GM23338 (cell line): ENCODE data around the gene CGB2. TPM values are rescaled to one million over a fixed set of nuclear protein-coding genes. Genes with fewer than 3 reads are reported as not detected.
"Not testable (repeated sequence)": the region's sequence is repeated elsewhere in the genome, so short reads cannot be mapped to it uniquely, and the experiment has no call there.

Experiments
- ATAC-seq: fragments of 200-7000 bp; cut with Tn5 transposase; 3 replicates; pipeline ENCODE4 v1.9.1; 2020
- DNase-seq: peaks from one replicate; pipeline ENCODE4 v3.0.0-alpha.2; 2015; ENCODE audit warnings: low spot score
- H2AFZ ChIP-seq: fragments of 200-600 bp; sonication (generic); 2 replicates; pipeline ENCODE4 v1.8.0; 2016; ENCODE audit warnings: antibody characterized with exemption, mild to moderate bottlenecking, moderate library complexity
- H3F3A ChIP-seq: fragments of 200-600 bp; sonication (generic); replicated peaks from 2 replicates; pipeline ENCODE4 v1.8.0; 2017; ENCODE audit warnings: antibody characterized with exemption, mixed run types, low read depth
- H3K27ac ChIP-seq: fragments of 200-600 bp; sonication (generic); 2 replicates; pipeline ENCODE4 v1.6.1; 2016; ENCODE audit warnings: low read depth
- H3K27me3 ChIP-seq: fragments of 200-600 bp; sonication (generic); 2 replicates; pipeline ENCODE4 v1.8.0; 2016; ENCODE audit warnings: mild to moderate bottlenecking, mixed run types, moderate library complexity; ENCODE audit not compliant: insufficient read depth
- H3K36me3 ChIP-seq: fragments of 200-600 bp; sonication (generic); 2 replicates; pipeline ENCODE4 v1.8.0; 2016; ENCODE audit warnings: mild to moderate bottlenecking; ENCODE audit not compliant: insufficient read depth
- H3K4me1 ChIP-seq: fragments of 200-600 bp; sonication (generic); 2 replicates; pipeline ENCODE4 v1.8.0; 2016; ENCODE audit warnings: mild to moderate bottlenecking, moderate library complexity; ENCODE audit not compliant: insufficient read depth
- H3K4me2 ChIP-seq: fragments of 200-600 bp; sonication (generic); 2 replicates; pipeline ENCODE4 v1.7.1; 2017; ENCODE audit warnings: mixed run types
- H3K4me3 ChIP-seq: fragments of 200-600 bp; sonication (generic); 2 replicates; pipeline ENCODE4 v1.6.1; 2016; ENCODE audit warnings: mixed run types
- H3K79me2 ChIP-seq: fragments of 200-600 bp; sonication (generic); replicated peaks from 2 replicates; pipeline ENCODE4 v1.8.0; 2017; ENCODE audit warnings: mild to moderate bottlenecking; ENCODE audit not compliant: insufficient read depth
- H3K9me2 ChIP-seq: fragments of 200-600 bp; sonication (generic); 2 replicates; pipeline ENCODE4 v1.8.0; 2017; ENCODE audit not compliant: insufficient read depth
- H4K20me1 ChIP-seq: fragments of 200-600 bp; sonication (generic); replicated peaks from 2 replicates; pipeline ENCODE4 v1.8.0; 2017; ENCODE audit warnings: mild to moderate bottlenecking; ENCODE audit not compliant: insufficient read depth
- H3K27ac Mint-ChIP-seq: 2 replicates; pipeline ENCODE4 v1.8.0; 2020; ENCODE audit warnings: inconsistent platforms, mild to moderate bottlenecking, moderate library complexity, mixed read lengths
- H3K27me3 Mint-ChIP-seq: 3 replicates; pipeline ENCODE4 v1.8.0; 2022; ENCODE audit warnings: low read depth, mild to moderate bottlenecking, moderate library complexity, mixed read lengths, inconsistent platforms; ENCODE audit not compliant: insufficient read depth, poor library complexity
- H3K36me3 Mint-ChIP-seq: 3 replicates; pipeline ENCODE4 v1.8.0; 2021; ENCODE audit warnings: low read depth, mild to moderate bottlenecking, inconsistent platforms, moderate library complexity, mixed read lengths
- H3K4me1 Mint-ChIP-seq: 3 replicates; pipeline ENCODE4 v1.8.0; 2020; ENCODE audit warnings: mild to moderate bottlenecking, inconsistent platforms, mixed read lengths
- H3K4me3 Mint-ChIP-seq: 3 replicates; pipeline ENCODE4 v1.8.0; 2021; ENCODE audit warnings: moderate library complexity, mild to moderate bottlenecking, inconsistent platforms, mixed read lengths
- H3K9me3 Mint-ChIP-seq: 3 replicates; pipeline ENCODE4 v1.8.0; 2020; ENCODE audit warnings: moderate library complexity, mild to moderate bottlenecking, inconsistent platforms, mixed read lengths
- CREB1 ChIP-seq: fragments of 250-450 bp; sonication (Bioruptor Pico); IDR thresholded peaks from 2 replicates; pipeline ENCODE4 v1.5.0; 2020; ENCODE audit warnings: low read depth, mild to moderate bottlenecking, moderate library complexity
- CTCF ChIP-seq, 2 experiments: fragments of 200-600 bp in 1 of 2; sonication (generic) in 1 of 2; conservative IDR thresholded peaks; 2 replicates each; pipeline versions ENCODE4 v1.5.1 to v1.6.1; 2016 to 2017; ENCODE audit warnings: antibody characterized with exemption in 2 of 2, low read depth in 2 of 2, mild to moderate bottlenecking in 2 of 2, moderate library complexity in 1 of 2
- polyA plus RNA-seq: library from polyadenylated mRNA; unstranded; fragments of >200 nt; fragmentation: Nextera tagmentation; extraction: Ambion mirVana; gene quantifications from 2 replicates; pipeline ENCODE4 v1.2.1, GENCODE V29; 2016
- total RNA-seq: library from RNA; depleted of rRNA; stranded (reverse); fragments of >200 nt; shearing (Covaris generic); gene quantifications from 2 replicates; pipeline ENCODE4 v1.2.3, GENCODE V29; 2014

CGB2 gene
- total and polyA plus RNA-seq, 2 experiments from 2014 or later = 0.57 TPM; not detected in 1

- H3K9me3 Mint-ChIP-seq, H3K27ac Mint-ChIP-seq, H3K4me1 Mint-ChIP-seq, H3K27me3 ChIP-seq, H3K4me1 ChIP-seq, H3K4me3 Mint-ChIP-seq, ATAC-seq, H3K36me3 Mint-ChIP-seq, H2AFZ ChIP-seq, H3K79me2 ChIP-seq, H3K36me3 ChIP-seq, H3F3A ChIP-seq, H4K20me1 ChIP-seq, DNase-seq, H3K4me3 ChIP-seq, H3K4me2 ChIP-seq, H3K27ac ChIP-seq, H3K9me2 ChIP-seq: not testable (repeated sequence)
- peaks cover 13% of the 10 kb centered on the region for H3K27me3 Mint-ChIP-seq
Measured at GRCh38 chr19:49030323-49030722, 1.4 kb upstream of the CGB2 start.

- H3K36me3 Mint-ChIP-seq, H3K27ac ChIP-seq, H3K27me3 ChIP-seq, H3K4me3 Mint-ChIP-seq, H3K9me3 Mint-ChIP-seq, H3K9me2 ChIP-seq, H3K4me1 Mint-ChIP-seq, H2AFZ ChIP-seq, H3K4me2 ChIP-seq, H3F3A ChIP-seq, H3K36me3 ChIP-seq, H4K20me1 ChIP-seq, H3K4me3 ChIP-seq, H3K79me2 ChIP-seq, H3K4me1 ChIP-seq, H3K27ac Mint-ChIP-seq: not testable (repeated sequence)
- peaks cover 11% of the 10 kb centered on the region for H3K27me3 Mint-ChIP-seq
- peak; percentile 81 for ATAC-seq
- peak; percentile 63 to 70 for TF ChIP-seq CTCF (conservative IDR thresholded peaks at IDR 0.05; ENCODE audit: low read depth in 2 of 2)
- peak; percentile 87 for TF ChIP-seq CREB1
- DNase-seq = peak; percentile 86
Measured at GRCh38 chr19:49036815-49037214, 5.1 kb downstream of the CGB2 start, which contains the start of gene CGB1. TSS of gene CGB1 (minus strand) at chr19:49036895. CDS start at chr19:49036711, 184 bp downstream.

DNA sequence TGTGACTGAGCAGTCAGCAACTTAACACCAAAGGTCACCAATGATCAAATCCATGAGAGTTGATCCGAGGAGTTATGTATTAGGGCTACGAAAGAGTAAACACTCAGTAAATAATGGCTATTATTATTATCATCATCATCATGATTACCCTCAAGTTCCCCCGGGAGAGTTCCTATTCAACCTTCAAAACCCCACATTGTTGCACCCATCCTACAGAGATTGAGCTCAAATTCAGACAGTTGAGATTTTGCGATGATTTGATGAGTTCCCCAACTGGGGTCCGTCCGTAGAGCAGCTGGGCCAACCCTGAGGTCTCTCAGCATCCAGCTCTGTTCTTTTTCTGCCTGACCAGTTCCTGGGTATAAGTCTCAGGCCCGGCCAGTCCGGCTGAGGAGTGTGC lies 6.4 kb downstream of the CGB2 start:
- H3K4me1 Mint-ChIP-seq, H3K27ac Mint-ChIP-seq, H3F3A ChIP-seq, H3K79me2 ChIP-seq, H3K4me1 ChIP-seq, H3K4me3 ChIP-seq, H3K36me3 ChIP-seq, H3K9me2 ChIP-seq, H3K4me2 ChIP-seq, H3K36me3 Mint-ChIP-seq, H3K27me3 ChIP-seq, H3K27ac ChIP-seq, H3K27me3 Mint-ChIP-seq, H3K9me3 Mint-ChIP-seq, H2AFZ ChIP-seq, H3K4me3 Mint-ChIP-seq, H4K20me1 ChIP-seq, DNase-seq, ATAC-seq: not testable (repeated sequence)

DNA sequence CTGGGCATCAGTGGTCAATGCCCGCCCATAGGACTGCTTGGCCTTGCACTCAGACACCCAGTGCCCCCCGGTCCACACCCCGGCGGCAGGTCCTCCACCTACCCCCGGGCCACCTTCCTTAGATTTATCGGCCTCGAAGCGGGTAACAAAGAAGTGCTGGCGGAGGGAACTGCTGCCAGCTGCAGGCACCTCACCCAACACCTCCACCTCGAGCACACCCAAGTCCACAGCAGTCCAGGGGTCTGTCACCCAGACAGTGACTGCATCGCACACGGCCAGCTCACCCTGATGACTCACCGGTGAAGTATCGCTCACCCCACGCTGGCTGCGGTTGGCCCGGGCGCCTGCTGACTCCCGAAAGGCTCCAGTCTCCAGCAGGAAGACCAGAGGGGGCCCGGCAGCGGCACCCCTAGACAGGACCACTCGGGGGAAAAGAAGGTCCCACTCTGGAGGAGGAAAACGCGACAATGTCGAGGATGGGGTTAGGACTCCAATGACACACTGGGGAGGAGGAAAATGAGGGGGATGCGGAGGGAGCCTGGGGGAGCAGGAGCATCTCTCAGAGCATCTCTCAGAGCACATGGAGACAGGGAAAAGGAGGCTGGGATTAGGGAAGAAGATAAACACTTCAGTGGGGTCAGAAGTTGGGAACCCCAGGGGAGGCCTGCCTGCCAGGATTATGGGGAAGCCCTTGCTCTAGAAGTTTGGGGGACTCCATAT lies 7.0 kb downstream of the CGB2 start:
- not testable (repeated sequence) for H3K27ac Mint-ChIP-seq, H3K4me3 Mint-ChIP-seq, H3K9me2 ChIP-seq, H3K4me3 ChIP-seq, H3K4me1 ChIP-seq, ATAC-seq, H3K4me2 ChIP-seq, H3K79me2 ChIP-seq, DNase-seq, H3K36me3 ChIP-seq, H3K4me1 Mint-ChIP-seq, H3K27me3 Mint-ChIP-seq, H3K9me3 Mint-ChIP-seq, H3K27ac ChIP-seq, H3K36me3 Mint-ChIP-seq, H4K20me1 ChIP-seq, H3F3A ChIP-seq, H2AFZ ChIP-seq, H3K27me3 ChIP-seq

- not testable (repeated sequence) for H3K4me3 Mint-ChIP-seq
Measured at GRCh38 chr19:49039736-49040135, 8.0 kb downstream of the CGB2 start.

More at GRCh38 chr19:49039736-49040135, 8.0 kb downstream of the CGB2 start:
- H3K4me2 ChIP-seq, H3K36me3 Mint-ChIP-seq, H3K9me3 Mint-ChIP-seq, H3K4me1 Mint-ChIP-seq, H3K27me3 ChIP-seq, H3K27ac Mint-ChIP-seq, H3K9me2 ChIP-seq, H3K27ac ChIP-seq, H4K20me1 ChIP-seq, H3K79me2 ChIP-seq, H3K4me1 ChIP-seq, H3F3A ChIP-seq, H3K36me3 ChIP-seq, H3K4me3 ChIP-seq, DNase-seq, H2AFZ ChIP-seq, ATAC-seq: not testable (repeated sequence)
- H3K27me3 Mint-ChIP-seq = peaks cover 11% of the 10 kb centered on the region
